B cell (primary cell): ENCODE data around the gene EHMT2. TPM values are rescaled to one million over a fixed set of nuclear protein-coding genes. Genes with fewer than 3 reads are reported as not detected.

Source experiments
- ATAC-seq: fragments of 200-7000 bp; cut with Tn5 transposase; one replicate; pipeline ENCODE4 v1.10.0; 2021; ENCODE audit warnings: low read depth, mild to moderate bottlenecking, moderate number of reproducible peaks, moderate library complexity
- CTCF ChIA-PET: fragments of 350-600 bp; sonication (Branson Sonifier 250); formaldehyde crosslinking; loops from one replicate; lab custom pipeline; 2021; ENCODE audit warnings: antibody characterized with exemption, inconsistent platforms; lab: Charles Lee
- POLR2A ChIA-PET: fragments of 350-600 bp; sonication (Branson Sonifier 250); formaldehyde crosslinking; loops from one replicate; lab custom pipeline; 2021; ENCODE audit warnings: antibody characterized with exemption; lab: Charles Lee
- DNase-seq: peaks from one replicate; pipeline ENCODE4 v3.0.0; 2013
- H2AFZ ChIP-seq: 2 replicates; pipeline ENCODE4 v1.6.1; 2012; ENCODE audit warnings: mild to moderate bottlenecking, low read depth, low read length; ENCODE audit not compliant: insufficient read depth, poor library complexity, severe bottlenecking
- H3K27ac ChIP-seq, 2 donors: 1 replicate in 1 of 2; 2 replicates in 1 of 2; pipeline ENCODE4 v1.5.1; 2012 to 2013; ENCODE audit warnings: low read length in 2 of 2, mild to moderate bottlenecking in 2 of 2, moderate library complexity in 1 of 2
- H3K27me3 ChIP-seq, 4 experiments: fragments of 200-600 bp in 1 of 4; sonication (generic) in 1 of 4; replicated peaks in 1 of 4; 1 replicate in 2 of 4; 2 replicates in 2 of 4; pipeline versions ENCODE4 v1.6.1 to v1.7.0; 2013 to 2016; ENCODE audit warnings: low read length in 3 of 4, mild to moderate bottlenecking in 2 of 4, mixed read lengths in 1 of 4, moderate library complexity in 1 of 4; ENCODE audit not compliant: insufficient read depth in 4 of 4, control insufficient read depth in 3 of 4; ENCODE audit errors: control extremely low read depth in 1 of 4
- H3K36me3 ChIP-seq, 2 experiments: replicated peaks in 1 of 2; 1 replicate in 1 of 2; 2 replicates in 1 of 2; pipeline versions ENCODE4 v1.6.1 to v1.7.1; 2013; ENCODE audit warnings: low read length in 1 of 2; ENCODE audit not compliant: insufficient read depth in 2 of 2, control insufficient read depth in 1 of 2; ENCODE audit errors: control extremely low read depth in 1 of 2, extremely low read depth in 1 of 2
- H3K4me1 ChIP-seq, 2 donors: fragments of 200-600 bp in 1 of 2; sonication (generic) in 1 of 2; 1 replicate in 1 of 2; 2 replicates in 1 of 2; pipeline versions ENCODE4 v1.5.1 to v1.6.1; 2013 to 2017; ENCODE audit warnings: low read length in 2 of 2; ENCODE audit not compliant: control insufficient read depth in 2 of 2, insufficient read depth in 2 of 2
- H3K4me2 ChIP-seq: replicated peaks from 2 replicates; pipeline ENCODE3; 2012; ENCODE audit warnings: mild to moderate bottlenecking, low read depth, low read length; ENCODE audit not compliant: poor library complexity, severe bottlenecking
- H3K4me3 ChIP-seq, 5 experiments: fragments of 200-600 bp in 1 of 5; sonication (generic) in 1 of 5; 1 replicate in 3 of 5; 2 replicates in 2 of 5; pipeline versions ENCODE4 v1.5.1 to v1.7.0; 2011 to 2016; ENCODE audit warnings: low read length in 4 of 5, mild to moderate bottlenecking in 4 of 5, low read depth in 2 of 5, control low read depth in 1 of 5, moderate library complexity in 1 of 5; ENCODE audit not compliant: insufficient read depth in 1 of 5; ENCODE audit errors: control extremely low read depth in 1 of 5, extremely low read depth in 1 of 5
- H3K79me2 ChIP-seq: fragments of 200-600 bp; sonication (generic); one replicate; pipeline ENCODE4 v1.6.0; 2016; ENCODE audit warnings: low read length; ENCODE audit not compliant: control insufficient read depth, insufficient read depth
- H3K9ac ChIP-seq: fragments of 200-600 bp; sonication (generic); 2 replicates; pipeline ENCODE4 v1.6.1; 2017; ENCODE audit warnings: mild to moderate bottlenecking, low read length, moderate library complexity
- H3K9me3 ChIP-seq, 3 donors: one replicate each; pipeline versions ENCODE4 v1.6.1 to v1.7.1; 2013; ENCODE audit warnings: low read length in 2 of 3; ENCODE audit not compliant: control insufficient read depth in 2 of 3, insufficient read depth in 1 of 3; ENCODE audit errors: control extremely low read depth in 1 of 3
- H4K20me1 ChIP-seq: 2 replicates; pipeline ENCODE4 v1.6.0; 2012; ENCODE audit warnings: mild to moderate bottlenecking, low read length; ENCODE audit not compliant: insufficient read depth, control insufficient read depth, poor library complexity, severe bottlenecking
- H3K27ac Mint-ChIP-seq: one replicate; pipeline ENCODE4 v1.8.0; 2021; ENCODE audit warnings: mixed read lengths
- H3K27me3 Mint-ChIP-seq: one replicate; pipeline ENCODE4 v1.8.0; 2021; ENCODE audit warnings: mixed read lengths
- H3K4me1 Mint-ChIP-seq: one replicate; pipeline ENCODE4 v1.8.0; 2021; ENCODE audit warnings: mixed read lengths
- H3K4me3 Mint-ChIP-seq: one replicate; pipeline ENCODE4 v1.8.0; 2021; ENCODE audit warnings: mixed read lengths
- H3K9me3 Mint-ChIP-seq: one replicate; pipeline ENCODE4 v1.8.0; 2022; ENCODE audit warnings: mixed read lengths; ENCODE audit not compliant: insufficient read depth
- CTCF ChIP-seq: fragments of 200-600 bp; IDR thresholded peaks from one replicate; pipeline ENCODE4 v1.8.0; 2022; ENCODE audit warnings: antibody characterized with exemption, mild to moderate bottlenecking
- EZH2 ChIP-seq: IDR thresholded peaks from 2 replicates; pipeline ENCODE4 v1.6.1; 2012; ENCODE audit warnings: borderline replicate concordance, low read depth, mild to moderate bottlenecking, moderate library complexity, low read length; ENCODE audit not compliant: insufficient read depth, poor library complexity, severe bottlenecking
- WGBS: methylation state at CpG from one replicate; pipeline ENCODE4 v1.1.5; 2013; ENCODE audit warnings: missing lambda C conversion rate; ENCODE audit not compliant: insufficient coverage; 5-methylcytosine and 5-hydroxymethylcytosine counted together
- intact Hi-C: fragments of 100-400 bp; cut with micrococcal nuclease; formaldehyde crosslinking; loops from one replicate; pipeline ENCODE4 v1.10.0; 2022
- polyA plus RNA-seq: library from polyadenylated mRNA; depleted of rRNA; stranded (reverse); fragments of >200 nt; gene quantifications from 2 replicates; pipeline ENCODE4 v1.2.3, GENCODE V29; 2012
- total RNA-seq, 2 donors: library from RNA; stranded (reverse); fragments of 120-200 nt in 1 of 2; gene quantifications; 1 replicate in 1 of 2; 2 replicates in 1 of 2; pipeline versions ENCODE4 v1.2.3 to v1.2.4, GENCODE V29; 2013 to 2022

EHMT2 gene
- total and polyA plus RNA-seq, 2 donors (not counting 1 experiment from before 2014, with no cell fraction given): 86.1 to 108 TPM

DNA sequence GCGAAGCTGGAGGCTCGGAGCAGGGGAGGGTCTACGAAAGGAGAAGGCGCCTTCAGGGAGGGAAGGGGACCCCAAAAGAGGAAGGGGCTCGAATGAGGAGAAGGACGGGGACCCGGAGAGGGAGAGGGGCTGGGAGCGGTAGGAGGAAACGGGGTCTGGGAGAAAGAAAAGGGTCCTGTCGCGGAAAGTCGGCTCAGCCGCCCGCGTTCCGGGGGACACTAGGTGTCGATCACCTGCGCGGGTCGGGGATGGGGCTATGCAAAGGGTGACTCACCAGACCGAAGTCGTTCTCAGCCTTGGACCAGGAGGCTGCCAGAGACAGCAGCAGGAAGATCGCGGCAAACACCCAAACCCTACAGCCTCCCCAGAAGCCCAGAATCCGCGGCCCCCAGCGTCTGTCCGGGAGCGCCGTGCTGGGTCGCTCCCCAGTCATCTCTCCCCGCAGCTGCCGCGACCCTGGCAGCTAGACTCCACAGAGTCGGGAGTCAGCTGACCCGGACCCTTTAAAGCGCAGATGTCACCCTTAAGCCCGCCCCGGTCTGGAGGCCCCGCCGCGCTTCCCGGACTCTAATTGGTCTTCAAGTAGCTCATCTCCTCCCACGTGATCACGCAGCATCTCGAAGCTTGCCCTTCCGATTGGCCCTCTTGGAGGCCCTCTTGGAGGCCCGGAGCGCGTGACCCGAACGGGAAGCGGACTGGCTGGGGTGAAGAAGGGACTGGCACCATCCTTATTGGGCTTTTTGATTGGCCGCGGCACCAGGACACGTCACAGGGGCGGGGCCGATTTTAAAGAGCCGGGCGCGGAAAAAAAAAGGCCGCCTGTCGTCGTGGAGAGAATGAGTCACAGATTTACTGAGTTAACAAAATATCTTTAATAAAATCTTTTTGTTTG lies 34.9 kb downstream of the EHMT2 start, which contains the start of gene NEU1:
Gene NEU1 (minus strand): TSS at position 478 of the 892 bp plus-strand sequence. CDS start 45 bp downstream, at position 433.
- 0% methylated on average over 54 of the region's 64 CpGs for WGBS
- ATAC-seq (peak; percentile 90), DNase-seq (peak; percentile 100)
- Mint-ChIP-seq H3K9me3 (no peaks in the 10 kb centered on the region), H3K4me3 (peak within 1 kb of the TSS; percentile 94), H3K27me3 (no peaks in the 10 kb centered on the region), H3K27ac (peak within 1 kb of the TSS; percentile 92), H3K4me1 (peaks cover 24% of the 10 kb centered on the region)
- H3K79me2 ChIP-seq: peaks cover 17% of the 10 kb centered on the region
- H3K4me2 ChIP-seq: peak within 1 kb of the TSS; percentile 95
- no peaks in the 10 kb centered on the region for H3K9me3 ChIP-seq
- H3K4me3 ChIP-seq: peak within 1 kb of the TSS; percentile 69 to 92 (median 85)
- peaks cover 18 to 23% of the 10 kb centered on the region in 2 donors for H3K4me1 ChIP-seq
- H3K27ac ChIP-seq: peak within 1 kb of the TSS; percentile 77 to 91
- TF ChIP-seq EZH2 (no peak), CTCF (no peak)
- no peaks in the 10 kb centered on the region for H3K27me3 ChIP-seq
- intact Hi-C loops: loop anchor here (1.0 to 10.0 kb wide), 12 partner anchors 28 to 368 kb away; partner anchors contain the start of genes ABHD16A, BAG6, EHMT2 and HSPA1A
- no peaks in the 10 kb centered on the region for H4K20me1 ChIP-seq
- peak within 1 kb of the TSS; percentile 79 for H3K9ac ChIP-seq
- ChIA-PET CTCF (interaction anchor here (0.7 to 3.0 kb wide), 15 partner anchors 24 to 316 kb away, joined by 3 to 29 read pairs (median 5); partner anchors contain the start of genes ATP6V1G2, MSH5, NELFE and SKIC2), POLR2A (interaction anchor here (0.5 to 2.5 kb wide), 16 partner anchors 15 to 1437 kb away, joined by 3 to 15 read pairs (median 4); partner anchors contain the start of genes ABHD16A, DDX39B, GPANK1 and NFKBIL1)
- H2AFZ ChIP-seq: peak within 1 kb of the TSS; percentile 71
- H3K36me3 ChIP-seq: peaks cover 2 to 20% of the 10 kb centered on the region in 2 experiments
